Muscle of arm (tissue), 12 donors: ENCODE results near the gene AEBP2. TPM values are rescaled to one million over a fixed set of nuclear protein-coding genes. Genes with fewer than 3 reads are reported as not detected.
A peak's percentile ranks its signal among the peaks of the same experiment; 100 is the strongest.
"Not testable (repeated sequence)": the region's sequence is repeated elsewhere in the genome, so short reads cannot be mapped to it uniquely, and the experiment has no call there.

Experiments
- DNase-seq: peaks from one replicate; pipeline ENCODE4 v3.0.0-alpha.2; 2013
- polyA plus RNA-seq, 12 donors: library from polyadenylated mRNA; unstranded; fragments of 120-200 nt; gene quantifications; one replicate each; pipeline ENCODE4 v1.2.1, GENCODE V29; 2013; ENCODE audit not compliant: insufficient read length in 12 of 12

AEBP2 gene
- polyA plus RNA-seq, 12 donors: 30.8 to 54.9 (median 40.1) TPM; not detected in 1

GRCh38 chr12:19413582-19413981, 25.7 kb upstream of the AEBP2 start:
- DNase-seq: not testable (repeated sequence)

DNA sequence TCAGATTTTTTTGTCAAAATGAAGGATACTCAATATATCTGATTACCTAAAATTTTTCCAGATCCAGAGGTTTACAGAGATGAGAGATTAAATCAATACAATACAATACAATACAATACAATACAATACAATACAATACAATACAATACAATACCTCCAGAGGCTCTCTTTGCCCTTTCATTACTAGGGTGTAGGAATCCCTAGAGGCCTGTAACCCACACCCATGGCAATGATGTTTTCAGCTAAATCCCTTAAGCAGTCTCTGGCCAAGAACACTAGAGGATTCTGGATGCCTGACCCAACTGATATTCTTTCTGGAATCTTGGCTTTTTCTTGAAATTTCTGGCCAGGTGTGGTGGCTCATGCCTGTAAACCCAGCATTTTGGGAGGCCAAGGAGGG, 23.7 kb upstream of the AEBP2 start:
- DNase-seq: no peak

DNA sequence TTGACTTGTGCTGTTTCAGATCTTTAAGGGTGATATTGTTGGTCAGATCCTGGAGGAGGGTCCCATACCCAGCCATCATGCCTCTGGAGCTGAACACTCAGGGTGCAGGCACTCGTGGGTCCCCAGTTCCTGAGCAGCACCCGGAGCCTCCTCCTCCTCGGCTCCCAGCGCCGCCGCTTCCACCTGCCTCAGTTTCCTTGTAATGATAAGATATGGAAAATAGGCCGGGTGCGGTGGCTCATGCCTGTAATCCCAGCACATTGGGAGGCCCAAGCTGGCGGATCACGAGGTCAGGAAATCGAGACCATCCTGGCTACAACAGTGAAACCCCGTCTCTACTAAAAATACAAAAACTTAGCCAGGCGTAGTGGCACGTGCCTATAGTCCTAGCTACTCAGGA, 20.2 kb upstream of the AEBP2 start:
- DNase-seq: no peak

DNA sequence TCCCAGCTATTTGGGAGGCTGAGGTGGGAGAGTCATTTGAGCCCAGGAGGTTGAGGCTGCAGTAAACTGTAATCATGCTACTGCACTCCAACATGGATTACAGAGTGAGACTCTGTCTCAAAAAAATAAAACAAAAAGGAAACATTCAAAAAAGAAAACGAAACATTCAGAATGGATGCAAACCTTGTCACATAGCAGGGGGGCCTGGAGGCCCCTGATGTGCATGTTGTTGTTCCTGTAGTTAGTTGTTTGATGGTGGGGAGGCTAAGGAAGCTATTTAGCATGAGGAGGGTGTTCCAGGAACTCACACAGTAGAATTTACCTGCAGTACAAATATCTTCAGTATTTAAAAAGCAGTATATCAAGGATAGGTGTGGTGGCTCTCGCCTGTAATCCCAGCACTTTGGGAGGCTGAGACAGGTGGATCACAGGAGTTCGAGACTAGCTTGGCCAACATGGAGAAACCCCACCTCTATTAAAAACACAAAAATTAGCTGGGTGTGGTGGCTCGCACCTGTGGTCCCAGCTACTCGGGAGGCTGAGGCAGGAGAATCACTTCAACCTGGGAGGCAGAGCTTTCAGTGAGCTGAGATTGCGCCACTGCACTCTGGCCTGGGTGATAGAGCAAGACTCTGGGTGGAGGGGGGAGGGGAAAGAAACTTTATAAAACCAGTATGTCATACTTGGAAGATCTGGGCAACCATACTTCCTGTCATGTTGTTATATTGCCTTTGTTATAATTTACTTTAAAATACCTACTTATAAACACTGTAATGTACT, 17.6 kb upstream of the AEBP2 start:
- DNase-seq: no peak

DNA sequence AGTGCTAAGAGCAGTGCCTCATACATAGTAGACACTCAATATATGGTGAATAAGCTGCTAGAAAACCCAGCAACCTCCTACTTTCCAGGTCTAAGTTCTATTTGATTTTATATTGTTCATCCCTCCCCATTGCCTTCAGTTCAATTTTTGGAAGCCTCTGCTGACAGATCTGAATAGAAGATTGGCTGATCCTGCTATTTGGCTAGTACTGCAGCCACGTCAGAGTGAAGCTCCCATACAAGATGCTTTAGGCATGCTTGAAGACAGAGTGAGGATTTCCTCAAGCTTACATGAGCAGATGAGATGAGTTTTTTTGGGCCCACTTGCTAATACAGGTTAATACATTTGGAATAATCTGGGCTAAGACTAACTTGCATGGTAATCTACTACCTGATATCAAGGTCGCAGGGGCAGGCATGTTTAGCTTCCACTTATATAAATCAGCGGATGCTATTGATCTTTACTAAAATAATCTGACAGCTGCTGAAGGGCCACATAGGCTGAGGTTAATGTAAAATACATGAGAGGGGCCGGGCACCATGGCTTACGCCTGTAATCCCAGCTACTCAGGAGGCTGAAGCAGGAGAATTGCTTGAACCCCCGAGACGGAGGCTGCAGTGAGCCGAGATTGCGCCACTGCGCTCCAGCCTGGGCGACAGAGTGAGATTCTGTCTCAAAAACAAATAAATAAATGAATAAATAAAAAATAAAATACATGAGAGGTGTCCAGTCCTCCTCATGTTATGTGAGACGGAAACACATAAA, 15.9 kb upstream of the AEBP2 start:
- DNase-seq: no peak

DNA sequence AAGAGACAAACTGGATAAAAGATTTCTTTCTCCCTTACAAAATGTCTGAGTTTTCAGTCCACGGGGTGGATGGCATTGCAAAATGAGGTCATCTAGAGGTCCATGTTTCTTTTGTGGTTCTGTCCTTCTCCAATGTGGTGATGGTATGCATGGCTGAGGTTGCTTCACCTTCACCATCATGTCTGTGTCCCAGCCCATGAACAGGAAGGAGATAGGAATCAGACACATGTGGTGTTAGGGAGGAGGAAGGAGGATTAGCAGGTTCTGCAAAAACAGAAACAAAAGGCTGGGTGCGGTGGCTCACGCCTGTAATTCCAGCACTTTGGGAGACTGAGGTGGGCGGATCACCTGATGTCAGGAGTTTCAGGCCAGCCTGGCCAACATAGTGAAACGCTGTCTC, 11.0 kb upstream of the AEBP2 start:
- no peak for DNase-seq

GRCh38 chr12:19429491-19429890, 9.8 kb upstream of the AEBP2 start:
- not testable (repeated sequence) for DNase-seq

GRCh38 chr12:19430988-19431387, 8.3 kb upstream of the AEBP2 start:
- no peak for DNase-seq

DNA sequence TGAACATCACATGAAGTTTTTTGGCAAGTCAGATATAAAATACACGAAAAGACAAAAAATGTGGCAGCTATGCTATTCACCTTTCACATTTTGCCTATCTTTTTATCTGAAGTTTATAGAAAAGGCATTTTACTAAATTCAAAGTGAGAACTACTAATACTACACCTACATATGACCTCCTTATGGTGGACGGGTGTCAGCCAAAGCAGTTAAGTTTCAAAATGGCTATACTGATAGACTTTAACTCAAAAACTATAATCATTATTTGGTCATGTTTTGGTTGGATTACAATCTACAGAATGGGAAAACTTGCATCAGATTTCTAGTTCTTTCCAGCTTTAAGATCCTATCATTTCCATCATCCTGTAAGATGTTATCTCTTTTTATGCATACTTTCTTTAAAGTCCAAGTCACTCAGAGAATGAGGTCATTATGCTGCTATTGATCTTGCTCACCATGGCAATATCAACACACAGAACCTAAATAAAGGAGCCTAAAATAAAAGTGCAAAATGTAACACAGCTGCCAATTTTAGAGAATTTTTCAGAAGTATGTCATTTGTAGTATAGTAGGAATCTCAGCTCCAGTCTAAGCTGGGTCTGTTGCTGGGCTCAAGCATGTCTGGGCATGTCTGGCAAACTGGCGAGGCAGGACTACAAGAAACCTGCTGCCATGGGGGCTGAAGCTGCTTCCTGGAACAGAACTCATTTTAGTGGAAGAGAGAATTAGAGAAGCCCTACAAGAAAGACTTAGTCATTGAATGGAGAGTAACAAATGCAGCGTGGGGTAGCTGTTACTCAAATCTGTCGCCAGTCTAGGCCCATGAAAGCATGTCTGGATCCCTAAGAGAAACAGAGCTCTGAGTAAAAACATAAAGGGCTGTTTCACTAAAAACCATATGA, 7.6 kb upstream of the AEBP2 start:
- no peak for DNase-seq

- DNase-seq: no peak
Measured at GRCh38 chr12:19432309-19433170, 6.8 kb upstream of the AEBP2 start.

- DNase-seq: no peak
Measured at GRCh38 chr12:19434538-19434937, 4.8 kb upstream of the AEBP2 start.

GRCh38 chr12:19435831-19436497, 3.3 kb upstream of the AEBP2 start:
- DNase-seq: no peak

GRCh38 chr12:19436931-19437330, 2.4 kb upstream of the AEBP2 start:
- DNase-seq: no peak

GRCh38 chr12:19437996-19438395, 1.3 kb upstream of the AEBP2 start:
- DNase-seq: no peak

GRCh38 chr12:19440019-19440858, 947 bp downstream of the AEBP2 start:
- peak; percentile 87 for DNase-seq

DNA sequence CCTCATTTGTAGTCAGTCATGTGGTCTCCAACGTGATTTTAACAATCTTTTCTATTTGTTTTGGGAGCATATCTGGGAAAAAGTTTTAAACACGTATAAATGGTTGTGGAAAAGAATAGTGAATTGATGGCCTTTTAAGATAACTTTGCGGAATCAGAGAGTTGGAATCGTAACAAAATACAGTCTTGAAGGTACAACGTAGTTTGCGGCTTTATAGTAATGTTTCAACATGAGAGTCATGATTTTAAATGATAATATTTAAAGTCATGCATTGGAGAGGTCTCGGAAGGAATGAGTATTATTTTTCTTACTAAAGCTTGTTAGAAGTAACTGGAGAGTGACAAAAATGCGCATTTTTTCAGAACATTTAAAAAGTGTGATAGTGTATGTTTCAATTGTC, 1.6 kb downstream of the AEBP2 start:
- no peak for DNase-seq

DNA sequence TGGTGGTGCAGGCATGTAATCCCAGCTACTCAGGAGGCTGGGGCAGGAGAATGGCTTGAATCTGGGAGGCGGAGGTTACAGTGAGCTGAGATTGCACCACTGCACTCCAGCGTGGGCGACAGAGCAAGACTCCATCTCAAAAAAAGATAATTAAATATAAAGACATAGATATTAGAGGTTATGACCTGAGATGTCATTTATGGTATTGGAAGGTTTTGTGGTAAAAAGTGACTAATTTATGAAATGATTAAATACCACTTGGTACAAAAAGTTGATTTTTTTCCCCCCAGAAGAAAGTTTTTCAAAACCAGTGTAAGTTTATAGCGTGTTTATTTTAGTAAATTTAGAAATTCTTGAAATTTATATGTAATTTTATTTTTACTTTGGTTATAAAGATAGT, 4.3 kb downstream of the AEBP2 start:
- DNase-seq: no peak

DNA sequence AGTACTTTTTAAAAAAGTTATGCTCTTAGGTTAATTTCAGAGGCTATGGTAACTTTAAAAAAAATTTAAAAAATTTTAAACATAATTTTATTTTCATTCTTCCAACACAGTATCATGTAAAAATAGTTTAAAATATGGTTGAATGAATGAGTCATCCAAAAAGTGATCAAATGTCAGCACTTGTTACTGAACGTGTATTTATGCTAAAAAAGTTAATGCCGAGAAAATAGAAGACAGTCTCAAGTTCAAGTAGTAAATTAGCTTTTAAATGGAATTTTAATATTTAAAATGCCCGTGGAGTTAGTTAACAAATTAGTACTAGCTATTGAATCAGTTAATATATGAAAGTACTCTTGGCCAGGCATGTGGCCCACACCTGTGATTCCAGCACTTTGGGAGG, 4.8 kb downstream of the AEBP2 start:
- DNase-seq: no peak

GRCh38 chr12:19447386-19447785, 8.1 kb downstream of the AEBP2 start:
- no peak for DNase-seq

DNA sequence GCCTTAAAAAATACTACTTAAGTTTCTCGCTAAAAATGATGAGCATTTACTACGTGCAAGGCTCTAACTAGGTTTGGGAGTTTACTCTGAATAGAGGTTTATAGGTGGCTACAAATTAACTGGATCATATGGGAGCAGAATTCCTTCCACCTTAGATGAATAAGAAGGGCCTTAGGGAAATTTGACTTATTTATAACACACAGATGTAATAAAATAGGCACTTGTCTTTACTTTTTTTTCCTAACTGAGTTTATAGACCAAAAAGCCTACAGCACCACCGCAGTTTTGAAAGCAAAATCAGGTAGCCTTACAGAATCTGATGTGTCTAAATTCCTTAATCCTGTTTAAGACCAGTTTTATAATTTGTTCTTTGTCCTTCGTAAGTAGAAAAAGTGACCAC, 10.5 kb downstream of the AEBP2 start:
- DNase-seq: no peak
